K562 (cell line): ENCODE data around the gene CTSZ. TPM values are rescaled to one million over a fixed set of nuclear protein-coding genes. Genes with fewer than 3 reads are reported as not detected.
A peak's percentile ranks its signal among the peaks of the same experiment; 100 is the strongest.

Experiments
- CBFB ChIP-seq: sonication (generic); formaldehyde crosslinking; IDR thresholded peaks from 2 replicates; pipeline ENCODE4 v1.4.0; 2020; ENCODE audit warnings: mild to moderate bottlenecking, missing genetic modification reagents
- CGGBP1 ChIP-seq: fragments of 250-450 bp; sonication (Bioruptor Pico); IDR thresholded peaks from 2 replicates; pipeline ENCODE4 v1.9.0; 2021; ENCODE audit warnings: mild to moderate bottlenecking
- ETV5 ChIP-seq: sonication (generic); formaldehyde crosslinking; IDR thresholded peaks from 2 replicates; pipeline ENCODE4 v1.4.0; 2020; ENCODE audit warnings: low read depth, mild to moderate bottlenecking, missing genetic modification reagents
- GABPB2 ChIP-seq: fragments of 250-450 bp; sonication (Bioruptor Pico); conservative IDR thresholded peaks from 2 replicates; pipeline ENCODE4 v1.5.1; 2021; ENCODE audit warnings: mild to moderate bottlenecking
- GATA2 ChIP-seq: sonication (generic); formaldehyde crosslinking; IDR thresholded peaks from 2 replicates; pipeline ENCODE4 v1.4.0; 2020; ENCODE audit warnings: mild to moderate bottlenecking, missing genetic modification reagents
- MTA3 ChIP-seq: fragments of 450-650 bp; formaldehyde crosslinking; IDR thresholded peaks from 2 replicates; pipeline ENCODE4 v1.6.1; 2017; ENCODE audit warnings: mild to moderate bottlenecking, borderline replicate concordance
- NEUROD1 ChIP-seq: fragments of 150-350 bp; IDR thresholded peaks from 2 replicates; pipeline ENCODE4 v1.6.1; 2014; ENCODE audit warnings: borderline replicate concordance, low read length, low read depth; ENCODE audit not compliant: partially characterized antibody
- NR0B1 ChIP-seq: fragments of 450-650 bp; IDR thresholded peaks from one replicate; pipeline ENCODE4 v1.6.1; 2018; ENCODE audit warnings: mild to moderate bottlenecking, moderate library complexity; ENCODE audit not compliant: partially characterized antibody
- PRMT5 ChIP-seq: sonication (generic); formaldehyde crosslinking; IDR thresholded peaks from 2 replicates; pipeline ENCODE4 v1.5.0; 2020; ENCODE audit warnings: missing genetic modification reagents
- RB1 ChIP-seq: fragments of 450-650 bp; IDR thresholded peaks from 2 replicates; pipeline ENCODE4 v1.6.1; 2017; ENCODE audit warnings: low read depth, mild to moderate bottlenecking
- RBBP5 ChIP-seq: fragments of 200-600 bp; sonication (generic); IDR thresholded peaks from 2 replicates; pipeline ENCODE4 v1.6.1; 2012; ENCODE audit warnings: borderline replicate concordance, mild to moderate bottlenecking, low read length, control low read depth, inconsistent platforms; ENCODE audit not compliant: insufficient read depth, poor library complexity, severe bottlenecking
- RERE ChIP-seq: sonication (generic); formaldehyde crosslinking; IDR thresholded peaks from 2 replicates; pipeline ENCODE4 v1.8.0; 2023; ENCODE audit warnings: missing genetic modification reagents, mild to moderate bottlenecking, borderline replicate concordance
- SIRT6 ChIP-seq: IDR thresholded peaks from one replicate; pipeline ENCODE4 v1.6.1; 2012; ENCODE audit warnings: low read depth, mild to moderate bottlenecking, control low read depth, inconsistent platforms, low read length, moderate library complexity
- SMAD1 ChIP-seq: fragments of 150-350 bp; IDR thresholded peaks from 2 replicates; pipeline ENCODE4 v1.6.1; 2014; ENCODE audit warnings: low read length, low read depth; ENCODE audit not compliant: partially characterized antibody
- SRSF3 ChIP-seq: fragments of 200-400 bp; formaldehyde crosslinking; IDR thresholded peaks from 2 replicates; pipeline ENCODE4 v1.6.1; 2016; ENCODE audit warnings: mild to moderate bottlenecking, low read length, moderate library complexity; ENCODE audit not compliant: insufficient read depth
- TRIM28 ChIP-seq: fragments of 450-650 bp; IDR thresholded peaks from 2 replicates; pipeline ENCODE4 v1.6.1; 2017
- XRCC4 ChIP-seq: IDR thresholded peaks from one replicate; pipeline ENCODE4 v1.6.1; 2011; ENCODE audit not compliant: insufficient read depth, insufficient read length; ENCODE audit errors: extremely low read depth
- ZNF507 ChIP-seq: conservative IDR thresholded peaks from 2 replicates; pipeline ENCODE4 v1.6.1; 2017; ENCODE audit warnings: missing genetic modification characterization, missing compliant biosample characterization
- ZNF639 ChIP-seq, 2 experiments: fragments of 200-800 bp in 1 of 2; sonication (Bioruptor generic) in 1 of 2; sonication (generic) in 1 of 2; formaldehyde crosslinking in 1 of 2; IDR thresholded peaks in 1 of 2; conservative IDR thresholded peaks in 1 of 2; 2 replicates each; pipeline versions ENCODE4 v1.5.0 to v1.6.1; 2016 to 2020; ENCODE audit warnings: missing compliant biosample characterization in 1 of 2, missing genetic modification characterization in 1 of 2, missing genetic modification reagents in 1 of 2
- polyA plus RNA-seq, 8 experiments: library from polyadenylated mRNA; depleted of rRNA in 4 of 8; stranded (reverse) in 5 of 8; unstranded in 3 of 8; fragments of >200 nt; fragmentation: Nextera tagmentation in 2 of 8; fragmentation: Illumina TruSeq in 1 of 8; extraction: Ambion mirVana in 2 of 8; extraction: Trizol in 1 of 8; gene quantifications; 2 replicates each; pipeline versions ENCODE4 v1.2.1 to v1.2.3, GENCODE V29; 2011 to 2014; ENCODE audit warnings: inconsistent platforms in 1 of 8, missing spikeins in 1 of 8
- total RNA-seq, 7 experiments: library from RNA; depleted of rRNA in 6 of 7; stranded (reverse); fragments of >200 nt in 6 of 7; fragmentation: Illumina TruSeq in 2 of 7; extraction: Trizol in 2 of 7; gene quantifications; 2 replicates each; pipeline versions ENCODE4 v1.2.1 to v1.2.3, GENCODE V29; 2011 to 2021; ENCODE audit warnings: low replicate concordance in 1 of 7

CTSZ gene
- total and polyA plus RNA-seq, 9 of the 15 experiments (the other 6 are each of a cell fraction or from before 2014, with no cell fraction given), result 1.6 to 143 (median 82.8) TPM

- TF ChIP-seq NEUROD1 (no peak), XRCC4 (no peak), PRMT5 (no peak), RB1 (peak; percentile 41), MTA3 (peak; percentile 78), ETV5 (CRISPR knock-in tag) (peak; percentile 57; the same call in 1 of the 2 replicates), GABPB2 (0 out of 2 replicates have a peak, but pooled peaks have one; percentile 13), SMAD1 (no peak), ZNF507 (tag) (0 out of 2 replicates have a peak, but pooled peaks have one; percentile 31), GATA2 (no peak), ZNF639 (CRISPR knock-in tag; conservative IDR thresholded peaks at IDR 0.05 in 1 of 2, IDR thresholded peaks at IDR 0.05 in 1 of 2) (peak in 1 of 2 experiments; percentile 97; a peak in 2 of 4 replicates), SIRT6 (no peak), CGGBP1 (CRISPR knock-in tag) (no peak), TRIM28 (no peak), CBFB (CRISPR knock-in tag) (peak; percentile 90; the same call in 1 of the 2 replicates), RERE (CRISPR knock-in tag) (0 out of 2 replicates have a peak, but pooled peaks have one; percentile 52), RBBP5 (peak; percentile 86), NR0B1 (no peak), SRSF3 (no peak)
Measured at GRCh38 chr20:59032023-59032712, 25.1 kb upstream of the CTSZ start, which contains the start of gene ATP5F1E (continued).
